Suppressor macrophage (primary cell): ENCODE data around the gene MIDN.
A peak's percentile ranks its signal among the peaks of the same experiment; 100 is the strongest.
"Not testable (repeated sequence)": the region's sequence is repeated elsewhere in the genome, so short reads cannot be mapped to it uniquely, and the experiment has no call there.

Source experiments
- DNase-seq, 4 experiments: peaks; one replicate each; pipeline ENCODE4 v3.0.0-alpha.2; 2020 to 2022
- total RNA-seq, 17 experiments: gene quantifications; one replicate each; lab custom pipeline; 2026; ENCODE audit warnings: mixed read lengths in 6 of 17, inconsistent platforms in 3 of 17; lab: John Stamatoyannopoulos, UW

The MIDN gene
- total RNA-seq: 4.0 to 115 (median 40.4) reads per million in 17 experiments

DNA sequence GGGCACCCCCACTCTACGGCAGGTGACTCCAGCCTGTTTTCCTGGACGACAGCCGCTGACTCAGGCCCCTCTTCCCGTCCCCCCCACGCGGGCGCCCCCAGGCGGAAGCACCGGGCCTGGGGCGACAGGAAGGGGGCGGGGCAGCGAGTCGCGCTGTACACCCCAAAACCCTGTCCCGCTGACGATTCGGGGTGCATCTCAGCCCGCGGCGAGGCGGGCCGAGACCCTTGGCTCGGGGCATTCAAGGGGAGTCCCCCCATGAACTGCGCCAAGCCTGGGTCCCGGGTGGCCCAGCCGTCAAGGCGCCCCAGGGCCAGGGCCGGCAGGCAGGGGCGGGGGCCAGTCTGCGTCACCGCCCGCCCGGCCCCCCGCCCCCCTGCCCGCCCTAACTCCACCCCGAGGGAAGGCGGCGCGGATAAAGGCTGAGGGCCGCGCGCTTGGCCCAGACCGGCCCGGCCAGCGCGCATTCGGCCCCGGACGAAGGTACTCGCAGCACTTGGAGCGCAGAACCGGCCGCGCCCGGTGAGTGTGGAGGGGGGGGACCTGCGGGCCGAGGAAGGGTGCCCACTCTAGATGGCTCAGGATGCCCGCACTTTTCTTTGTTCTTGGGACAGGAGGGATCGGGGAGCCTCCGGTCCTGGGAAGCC is at the start of gene MIDN:
Gene MIDN (plus strand): TSS at position 445 of the 647 bp plus-strand sequence. CDS start 1,714 bp downstream, outside the sequence.
- peak; percentile 94 to 96 (median 95) for DNase-seq

- no peak for DNase-seq
These were observed 48.9 kb upstream of the MIDN start for GRCh38 chr19:1199531-1199930.

- not testable (repeated sequence) for DNase-seq
These were observed 47.8 kb upstream of the MIDN start for GRCh38 chr19:1200614-1201013.

DNA sequence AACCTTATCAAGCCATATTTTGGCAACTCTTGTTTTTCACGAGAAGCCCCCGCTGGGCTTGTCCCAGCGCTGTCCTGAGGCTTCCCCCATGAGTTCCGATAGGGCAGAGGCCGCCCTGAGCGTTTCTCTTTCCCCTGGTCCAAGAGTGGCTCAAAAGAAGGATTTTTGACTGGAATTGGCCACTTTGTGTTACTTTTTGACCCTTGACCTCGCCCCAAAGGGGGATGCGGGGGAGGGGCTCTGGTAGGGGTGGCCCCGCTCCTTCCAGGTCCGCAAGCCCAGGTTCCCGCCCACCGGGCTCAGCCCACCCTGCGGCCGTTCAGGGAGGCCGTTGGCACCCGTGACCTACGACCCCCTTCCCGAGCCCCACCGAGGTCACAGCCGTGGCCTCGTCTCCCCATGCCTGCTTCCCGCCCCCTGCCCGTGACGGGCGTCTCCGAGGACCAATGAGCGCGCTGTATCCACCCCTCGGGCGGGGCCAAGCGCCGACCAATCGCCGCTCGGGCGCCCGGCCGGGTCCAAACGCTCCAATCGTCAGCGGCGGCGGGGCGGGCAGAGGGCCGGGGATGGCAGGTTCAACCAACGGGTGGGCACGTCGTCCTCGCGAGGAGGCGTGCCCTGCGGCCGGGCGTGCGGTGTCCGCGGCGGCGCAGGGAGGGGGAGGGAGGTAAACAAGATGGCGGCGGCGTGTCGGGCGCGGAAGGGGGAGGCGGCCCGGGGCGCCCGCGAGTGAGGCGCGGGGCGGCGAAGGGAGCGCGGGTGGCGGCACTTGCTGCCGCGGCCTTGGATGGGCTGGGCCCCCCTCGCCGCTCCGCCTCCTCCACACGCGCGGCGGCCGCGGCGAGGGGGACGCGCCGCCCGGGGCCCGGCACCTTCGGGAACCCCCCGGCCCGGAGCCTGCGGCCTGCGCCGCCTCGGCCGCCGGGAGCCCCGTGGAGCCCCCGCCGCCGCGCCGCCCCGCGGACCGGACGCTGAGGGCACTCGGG is 43.0 kb upstream of the MIDN start, which contains the start of gene STK11:
Gene STK11 (plus strand): TSS at position 665 of the 986 bp plus-strand sequence. CDS start 1,136 bp downstream, outside the sequence.
- peak; percentile 99 to 100 (median 100) for DNase-seq

DNA sequence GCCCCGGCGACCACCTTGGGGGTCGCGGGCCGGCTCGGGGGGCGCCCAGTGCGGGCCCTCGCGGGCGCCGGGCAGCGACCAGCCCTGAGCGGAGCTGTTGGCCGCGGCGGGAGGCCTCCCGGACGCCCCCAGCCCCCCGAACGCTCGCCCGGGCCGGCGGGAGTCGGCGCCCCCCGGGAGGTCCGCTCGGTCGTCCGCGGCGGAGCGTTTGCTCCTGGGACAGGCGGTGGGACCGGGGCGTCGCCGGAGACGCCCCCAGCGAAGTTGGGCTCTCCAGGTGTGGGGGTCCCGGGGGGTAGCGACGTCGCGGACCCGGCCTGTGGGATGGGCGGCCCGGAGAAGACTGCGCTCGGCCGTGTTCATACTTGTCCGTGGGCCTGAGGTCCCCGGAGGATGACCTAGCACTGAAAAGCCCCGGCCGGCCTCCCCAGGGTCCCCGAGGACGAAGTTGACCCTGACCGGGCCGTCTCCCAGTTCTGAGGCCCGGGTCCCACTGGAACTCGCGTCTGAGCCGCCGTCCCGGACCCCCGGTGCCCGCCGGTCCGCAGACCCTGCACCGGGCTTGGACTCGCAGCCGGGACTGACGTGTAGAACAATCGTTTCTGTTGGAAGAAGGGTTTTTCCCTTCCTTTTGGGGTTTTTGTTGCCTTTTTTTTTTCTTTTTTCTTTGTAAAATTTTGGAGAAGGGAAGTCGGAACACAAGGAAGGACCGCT is 42.1 kb upstream of the MIDN start:
- DNase-seq: peak in 2 of 4 experiments; percentile 35 to 55

DNA sequence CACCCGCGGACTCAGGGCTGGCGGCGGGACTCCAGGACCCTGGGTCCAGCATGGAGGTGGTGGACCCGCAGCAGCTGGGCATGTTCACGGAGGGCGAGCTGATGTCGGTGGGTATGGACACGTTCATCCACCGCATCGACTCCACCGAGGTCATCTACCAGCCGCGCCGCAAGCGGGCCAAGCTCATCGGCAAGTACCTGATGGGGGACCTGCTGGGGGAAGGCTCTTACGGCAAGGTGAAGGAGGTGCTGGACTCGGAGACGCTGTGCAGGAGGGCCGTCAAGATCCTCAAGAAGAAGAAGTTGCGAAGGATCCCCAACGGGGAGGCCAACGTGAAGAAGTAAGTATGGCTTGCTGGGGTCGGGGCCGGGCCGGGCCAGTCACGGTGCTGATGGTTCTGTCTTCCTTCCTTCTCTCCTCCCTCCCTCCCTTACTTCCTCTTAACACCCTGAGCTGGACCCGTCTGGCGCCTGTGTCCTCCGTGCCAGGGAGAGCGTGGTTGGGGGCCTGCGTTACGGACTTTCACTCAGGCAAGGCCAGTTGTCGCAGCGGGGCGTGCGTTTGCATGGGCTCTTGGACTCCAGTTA is 41.4 kb upstream of the MIDN start:
- peak in 3 of 4 experiments; percentile 52 to 72 (median 71) for DNase-seq

- DNase-seq: not testable (repeated sequence)
These were observed 39.6 kb upstream of the MIDN start for GRCh38 chr19:1208830-1209229.

- DNase-seq: no peak
These were observed 38.2 kb upstream of the MIDN start for GRCh38 chr19:1210227-1210538.

DNA sequence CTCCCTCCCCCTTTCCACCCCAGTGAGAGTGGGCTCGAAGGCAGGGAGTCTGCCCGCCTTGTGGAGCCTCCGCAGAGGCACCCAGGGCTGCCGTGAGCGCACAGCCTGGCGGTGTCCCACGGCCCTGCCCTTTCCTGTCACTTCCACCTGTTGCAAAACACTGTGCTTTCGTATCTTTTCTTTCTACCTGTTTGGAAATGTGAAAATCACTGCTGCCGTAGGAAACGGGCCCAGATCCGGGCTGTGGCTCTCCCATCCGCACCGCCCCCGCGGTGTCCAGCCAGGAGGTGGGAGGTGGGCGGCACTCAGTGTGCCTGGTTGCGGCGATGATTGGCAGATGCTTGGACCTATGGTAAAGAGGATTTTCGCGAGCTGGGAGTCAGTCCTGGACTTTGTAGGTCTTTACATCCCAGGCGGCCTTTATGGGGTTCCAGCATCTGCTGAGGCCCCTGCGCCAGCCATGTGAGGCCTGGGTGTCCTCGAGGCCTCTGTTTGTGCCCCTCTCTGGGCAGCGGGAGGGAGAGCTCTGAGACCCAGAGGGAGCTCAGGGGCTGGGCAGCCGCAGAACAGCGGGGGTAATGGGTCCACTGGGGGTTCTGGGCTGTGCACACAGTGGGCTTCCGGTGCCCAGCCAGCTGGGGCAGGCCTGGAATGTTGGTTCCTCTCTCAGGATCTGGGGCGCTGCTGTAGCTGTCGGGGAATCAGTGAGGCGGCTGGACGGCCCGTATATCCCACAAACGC is 36.7 kb upstream of the MIDN start:
- no peak for DNase-seq

DNA sequence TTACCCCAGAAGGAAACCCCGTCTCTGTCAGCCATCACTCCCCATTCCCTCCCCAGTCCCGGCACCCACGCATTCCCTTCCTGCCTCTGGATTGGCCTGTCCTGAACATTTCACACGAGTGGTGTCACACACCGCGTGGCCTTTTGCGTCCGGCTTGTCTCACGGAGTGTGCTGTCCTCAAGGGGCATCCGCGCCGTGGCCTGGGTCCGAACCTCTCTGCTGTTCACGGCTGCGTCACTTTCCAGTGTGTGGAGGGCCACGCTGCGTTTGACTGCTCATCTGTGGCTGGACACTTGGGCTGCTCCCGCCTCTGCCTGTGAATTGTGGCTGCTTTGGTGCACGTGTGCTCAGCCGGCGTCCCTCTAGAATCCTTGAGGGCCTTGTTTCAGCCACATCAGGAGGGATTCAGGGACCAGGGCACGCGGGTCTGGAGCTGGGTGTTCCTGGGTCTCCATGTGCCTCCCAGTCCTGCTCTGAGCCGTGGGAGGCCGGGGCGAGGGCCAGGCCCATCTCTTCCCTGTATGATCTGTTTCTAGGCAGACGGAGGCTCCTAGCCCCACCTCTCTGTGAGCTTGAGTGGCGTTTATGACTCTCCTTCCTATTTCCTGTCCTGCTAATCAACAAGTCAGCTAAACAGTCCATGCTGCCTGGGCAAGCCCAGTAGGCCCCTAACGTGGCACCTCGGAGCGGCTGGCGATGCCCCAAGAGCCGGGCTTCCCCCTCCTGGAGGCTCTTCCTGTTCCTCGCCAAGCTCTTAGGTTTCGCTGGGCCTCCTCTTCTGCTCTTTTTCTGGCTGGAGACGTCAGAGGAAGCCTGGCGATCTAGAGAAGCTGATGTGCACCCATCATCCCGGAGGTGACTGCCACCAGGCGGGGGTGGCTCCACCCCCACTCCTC is 34.7 kb upstream of the MIDN start:
- peak; percentile 96 to 99 (median 97) for DNase-seq

- no peak for DNase-seq
These were observed 34.0 kb upstream of the MIDN start for GRCh38 chr19:1214299-1214861.

DNA sequence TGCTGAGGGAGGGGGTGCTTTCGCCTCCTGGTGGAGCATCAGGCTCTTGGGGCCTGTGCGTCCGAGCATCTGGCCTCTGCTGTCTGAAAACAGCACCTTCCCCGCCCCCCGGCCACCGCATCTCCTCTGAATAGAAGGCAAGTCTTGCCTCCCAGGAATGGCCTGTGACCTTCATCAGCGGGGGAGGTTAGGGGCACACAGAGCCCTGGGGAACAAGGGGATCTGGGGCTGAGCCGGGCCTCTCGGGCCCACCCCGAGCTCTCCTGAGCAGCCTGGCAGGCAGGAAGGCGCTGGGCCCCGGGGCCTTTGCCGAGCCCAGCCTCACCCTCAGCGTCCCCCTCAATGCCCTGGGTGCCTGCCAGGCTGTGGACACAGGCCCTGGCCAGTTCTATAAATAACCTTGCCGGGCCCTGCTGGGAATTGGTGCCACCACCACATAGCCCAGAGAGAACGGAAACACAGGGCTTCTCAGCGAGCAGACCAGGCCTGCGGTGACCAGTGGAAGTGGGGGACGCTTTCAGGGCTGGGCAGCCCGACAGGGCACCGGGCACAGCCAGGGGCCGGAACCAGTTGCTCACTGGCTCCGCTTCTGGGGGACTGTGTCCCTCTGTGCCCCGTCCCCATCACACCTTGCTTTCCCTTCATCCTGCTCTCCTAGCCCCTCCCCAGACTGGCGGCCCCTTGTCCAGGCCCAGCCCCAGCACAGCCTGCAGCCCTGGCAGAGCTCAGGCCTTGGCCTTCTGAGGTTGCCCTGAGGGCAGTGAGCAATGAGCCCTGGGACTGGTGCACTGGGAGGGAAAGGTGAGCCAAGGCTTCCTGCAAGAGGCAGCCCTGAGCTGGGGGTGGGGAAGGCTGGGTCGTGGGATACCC is 33.3 kb upstream of the MIDN start:
- no peak for DNase-seq

DNA sequence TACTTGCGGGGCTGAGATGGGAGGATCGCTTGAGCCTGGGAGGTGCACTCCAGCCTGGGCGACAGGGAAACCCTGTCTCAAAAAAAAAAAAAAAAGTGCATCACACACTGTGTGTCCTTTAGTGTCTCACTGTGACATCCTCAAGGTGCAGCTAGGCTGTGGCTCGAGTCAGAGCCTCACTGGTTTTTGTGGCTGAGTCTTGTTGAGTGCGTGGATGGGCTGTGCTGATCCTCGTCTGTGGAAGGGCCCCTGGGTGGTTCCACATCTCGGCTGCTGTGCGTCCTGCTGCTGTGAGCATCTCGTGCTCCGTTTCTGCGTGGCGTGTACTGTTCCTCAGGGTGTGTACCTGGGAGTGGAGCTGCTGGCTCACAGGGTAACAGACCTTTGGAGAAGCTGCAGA is 31.6 kb upstream of the MIDN start:
- DNase-seq: no peak

GRCh38 chr19:1217366-1217765 is 31.0 kb upstream of the MIDN start:
- no peak for DNase-seq

DNA sequence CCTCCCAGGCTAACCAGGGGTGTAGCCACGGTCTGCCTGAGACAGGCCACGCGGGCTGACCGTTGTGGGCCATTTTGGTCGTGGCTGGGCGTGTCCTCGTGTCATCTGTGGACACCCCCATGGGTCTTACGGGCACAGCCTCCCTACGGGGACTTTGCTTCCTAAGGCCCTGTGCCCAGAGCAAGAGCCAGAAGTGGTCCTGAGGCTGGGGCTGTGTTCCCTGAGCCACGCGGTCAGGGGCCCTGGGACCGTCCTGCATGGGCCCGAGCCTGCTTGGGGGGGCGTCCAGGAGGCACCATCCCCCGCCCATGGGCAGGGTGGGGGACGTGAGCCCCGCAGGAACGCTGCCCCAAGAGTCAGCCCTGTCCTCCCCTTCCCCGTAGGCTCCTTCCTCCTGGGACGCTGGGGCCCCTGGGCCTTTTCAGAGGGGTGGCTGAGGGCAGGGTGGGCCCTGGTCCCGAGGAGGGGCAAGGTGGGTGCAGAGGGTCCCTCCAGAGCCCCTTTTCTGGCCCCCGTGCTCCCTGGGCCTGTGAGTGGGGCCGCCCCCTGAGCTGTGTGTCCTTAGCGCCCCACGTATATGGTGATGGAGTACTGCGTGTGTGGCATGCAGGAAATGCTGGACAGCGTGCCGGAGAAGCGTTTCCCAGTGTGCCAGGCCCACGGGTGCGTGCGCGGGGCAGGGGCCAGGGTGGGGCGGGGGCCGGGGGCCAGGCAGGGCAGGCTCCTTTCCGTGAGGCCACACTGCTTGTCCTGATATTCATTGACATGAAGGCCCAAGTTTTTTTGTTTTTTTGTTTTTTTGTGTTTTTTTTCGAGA is 29.4 kb upstream of the MIDN start:
- DNase-seq: no peak

GRCh38 chr19:1219786-1220476 is 28.5 kb upstream of the MIDN start:
- DNase-seq: no peak

- DNase-seq: no peak
These were observed 27.9 kb upstream of the MIDN start for GRCh38 chr19:1220477-1220930.
